GM18873 (cell line): ENCODE measurements around the gene USP16.
"Not testable (repeated sequence)": the region's sequence is repeated elsewhere in the genome, so short reads cannot be mapped to it uniquely, and the experiment has no call there.

Source experiments
- ATAC-seq: cut with Tn5 transposase; IDR thresholded peaks from one replicate; pipeline ENCODE4 v1.9.1; 2021; ENCODE audit warnings: mild to moderate bottlenecking, moderate library complexity, moderate number of reproducible peaks; ENCODE audit not compliant: unreplicated experiment, low FRiP score

USP16 gene

GRCh38 chr21:29024474-29025327 is at the start of gene USP16:
Gene USP16, plus strand, starts transcription at chr21:29024668. Its CDS starts 3,246 bp downstream, at chr21:29027914.
- peak; percentile 95 for ATAC-seq

- ATAC-seq = no peak
Observed at GRCh38 chr21:28975397-28975796, 49.1 kb upstream of the USP16 start.

GRCh38 chr21:28979092-28979491 is 45.4 kb upstream of the USP16 start:
- ATAC-seq = no peak

GRCh38 chr21:28982637-28983036 is 41.8 kb upstream of the USP16 start:
- no peak for ATAC-seq

- ATAC-seq = no peak
Observed at GRCh38 chr21:28986677-28987076, 37.8 kb upstream of the USP16 start.

GRCh38 chr21:28988146-28988545 is 36.3 kb upstream of the USP16 start:
- not testable (repeated sequence) for ATAC-seq

GRCh38 chr21:28991861-28992525 is 32.5 kb upstream of the USP16 start:
- ATAC-seq = no peak

- ATAC-seq = peak; percentile 99
Observed at GRCh38 chr21:28992526-28993292, 31.8 kb upstream of the USP16 start, which contains the start of gene LTN1. Gene LTN1, minus strand, starts transcription at chr21:28992877. Its CDS starts 72 bp downstream, at chr21:28992805.

GRCh38 chr21:28993293-28993629 is 31.2 kb upstream of the USP16 start:
- no peak for ATAC-seq

GRCh38 chr21:29002442-29003144 is 21.9 kb upstream of the USP16 start:
- ATAC-seq = peak; percentile 99

- no peak for ATAC-seq
Observed at GRCh38 chr21:29005696-29006095, 18.8 kb upstream of the USP16 start.

- no peak for ATAC-seq
Observed at GRCh38 chr21:29007135-29007534, 17.3 kb upstream of the USP16 start.

GRCh38 chr21:29007810-29008209 is 16.7 kb upstream of the USP16 start:
- ATAC-seq = no peak

- ATAC-seq = no peak
Observed at GRCh38 chr21:29008367-29008766, 16.1 kb upstream of the USP16 start.

- ATAC-seq = not testable (repeated sequence)
Observed at GRCh38 chr21:29011236-29011635, 13.2 kb upstream of the USP16 start.

- no peak for ATAC-seq
Observed at GRCh38 chr21:29017639-29018237, 6.7 kb upstream of the USP16 start.

- peak; percentile 7 for ATAC-seq
Observed at GRCh38 chr21:29018540-29018939, 5.9 kb upstream of the USP16 start.

GRCh38 chr21:29022166-29022565 is 2.3 kb upstream of the USP16 start:
- ATAC-seq = no peak

GRCh38 chr21:29025328-29025713 is 853 bp downstream of the USP16 start:
- no peak for ATAC-seq

GRCh38 chr21:29029524-29029923 is 5.1 kb downstream of the USP16 start:
- ATAC-seq = no peak
